Measurements from ENCODE around the gene SMARCAD1. TPM values are rescaled to one million over a fixed set of nuclear protein-coding genes. Genes with fewer than 3 reads are reported as not detected.
"Not testable (repeated sequence)": the region's sequence is repeated elsewhere in the genome, so short reads cannot be mapped to it uniquely, and the experiment has no call there.

The SMARCAD1 gene
- total RNA-seq, 2 experiments from 2014 or later: 28.5 to 28.6 TPM

DNA sequence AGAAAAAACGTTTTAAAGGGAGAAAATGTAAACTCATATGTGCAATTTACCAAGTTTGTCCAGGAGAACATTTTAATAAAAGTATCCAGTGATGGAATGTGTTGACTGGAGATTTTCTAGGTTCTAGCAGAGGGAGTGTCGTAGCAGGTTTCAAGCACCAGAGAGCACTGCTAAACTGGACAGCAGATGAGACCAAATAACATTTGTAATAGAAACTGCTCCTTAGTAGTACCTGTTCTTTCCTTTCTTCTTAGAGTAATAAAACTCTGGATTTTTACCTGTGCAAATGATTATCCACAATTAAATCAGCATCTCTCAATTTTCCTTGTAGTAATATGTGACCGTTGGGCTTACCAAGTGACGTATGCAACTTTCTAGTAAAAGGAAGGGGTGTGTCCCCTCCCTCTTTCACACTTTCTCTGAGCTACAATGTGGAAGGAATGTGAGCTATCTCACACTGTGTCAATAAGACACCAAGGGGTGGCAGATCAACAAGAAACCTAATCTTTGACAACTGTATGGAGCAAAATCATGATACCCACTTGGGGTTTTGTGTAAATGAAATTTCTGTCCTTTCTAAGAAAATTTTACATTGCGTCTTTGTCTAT is 125.4 kb downstream of the SMARCAD1 start:
- no peak overlapping the region for H3K4me3 Mint-ChIP-seq
- CTCF ChIA-PET: interaction anchor here (0.7 to 1.8 kb wide), 5 partner anchors 12 to 74 kb away, joined by 3 to 6 read pairs (median 3); no protein-coding TSS in a partner anchor
- peaks cover 3% of the 10 kb centered on the region for H3K27me3 Mint-ChIP-seq
- no peaks in the 10 kb centered on the region for H3K9me3 Mint-ChIP-seq
- no peaks in the 10 kb centered on the region for H3K4me1 Mint-ChIP-seq (ENCODE audit: low read depth)
- no peak overlapping the region for H3K27ac Mint-ChIP-seq
- no peaks in the 10 kb centered on the region for H3K36me3 Mint-ChIP-seq (ENCODE audit: low read depth)
- intact Hi-C loops (cut with micrococcal nuclease): no loop called here
- no peak for TF ChIP-seq CTCF (IDR thresholded peaks at IDR 0.05)
- ATAC-seq: no peak
- DNase-seq: no peak
- POLR2A ChIA-PET: no interaction called here

DNA sequence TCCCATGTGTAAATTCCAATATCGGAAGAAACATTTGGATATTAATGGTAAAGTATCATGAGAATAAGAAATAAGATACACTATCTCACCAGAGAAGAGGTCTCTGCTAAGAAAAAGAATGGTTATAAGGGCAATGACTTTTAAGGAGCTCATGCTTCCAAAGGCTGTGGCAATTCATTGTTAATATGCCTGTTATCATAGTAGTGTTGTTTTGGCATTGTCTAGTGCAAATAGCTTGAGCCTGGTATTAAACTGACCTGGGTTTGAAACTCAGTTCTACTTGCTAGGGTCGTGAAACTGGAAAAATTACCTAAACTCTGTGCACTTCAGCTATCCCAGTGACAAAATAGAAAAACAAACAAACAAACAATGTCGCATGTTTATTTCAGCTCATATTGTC is 126.2 kb downstream of the SMARCAD1 start:
- ATAC-seq (no peak), DNase-seq (no peak)
- no peak overlapping the region for H3K4me3 Mint-ChIP-seq
- H3K27me3 Mint-ChIP-seq: peaks cover 3% of the 10 kb centered on the region
- peaks cover 4% of the 10 kb centered on the region for H3K4me1 Mint-ChIP-seq (ENCODE audit: low read depth)
- TF ChIP-seq CTCF (IDR thresholded peaks at IDR 0.05): no peak
- H3K9me3 Mint-ChIP-seq: no peaks in the 10 kb centered on the region
- POLR2A ChIA-PET: no interaction called here
- CTCF ChIA-PET: interaction anchor here (0.7 to 1.8 kb wide), 5 partner anchors 11 to 73 kb away, joined by 3 to 6 read pairs (median 3); no protein-coding TSS in a partner anchor
- no peak overlapping the region for H3K27ac Mint-ChIP-seq
- intact Hi-C loops (cut with micrococcal nuclease): no loop called here
- H3K36me3 Mint-ChIP-seq (ENCODE audit: low read depth): no peaks in the 10 kb centered on the region

DNA sequence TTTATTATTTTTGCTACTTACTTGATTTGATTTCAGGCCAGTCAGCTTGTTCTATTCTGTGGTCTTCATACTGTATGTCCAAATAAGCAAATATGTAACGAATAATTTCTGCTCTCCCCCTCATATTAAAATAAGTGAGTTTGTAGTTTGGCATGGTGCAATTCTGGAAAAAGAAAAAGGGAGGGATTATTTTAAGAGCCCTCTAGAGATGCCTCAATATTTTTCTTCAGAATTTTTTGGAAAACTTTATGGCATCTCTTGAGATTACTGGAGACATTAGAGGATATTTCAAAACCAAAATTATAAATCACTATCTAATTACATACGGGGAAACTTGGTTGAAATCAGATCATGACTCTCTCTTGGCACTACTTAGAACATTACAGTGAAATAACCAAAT is 126.8 kb downstream of the SMARCAD1 start:
- no peak for TF ChIP-seq CTCF (IDR thresholded peaks at IDR 0.05)
- Mint-ChIP-seq H3K9me3 (no peaks in the 10 kb centered on the region), H3K36me3 (ENCODE audit: low read depth) (no peaks in the 10 kb centered on the region), H3K4me1 (ENCODE audit: low read depth) (peaks cover 9% of the 10 kb centered on the region), H3K27ac (no peak overlapping the region), H3K27me3 (peaks cover 3% of the 10 kb centered on the region), H3K4me3 (no peak overlapping the region)
- CTCF ChIA-PET: interaction anchor here (1.3 to 1.8 kb wide), 3 partner anchors 29 to 73 kb away, joined by 3 to 6 read pairs (median 4); no protein-coding TSS in a partner anchor
- intact Hi-C loops (cut with micrococcal nuclease): no loop called here
- DNase-seq (no peak), ATAC-seq (no peak)
- POLR2A ChIA-PET: no interaction called here

- no peak for ATAC-seq
- ChIA-PET POLR2A (no interaction called here), CTCF (interaction anchor here (1.8 kb wide), 1 partner anchor 54 kb away, joined by 6 read pairs; no protein-coding TSS in a partner anchor)
- intact Hi-C loops (cut with micrococcal nuclease): loop anchor here (5.0 kb wide), 1 partner anchor 103 kb away; no protein-coding TSS in a partner anchor
- DNase-seq: no peak
- peaks cover 1% of the 10 kb centered on the region for H3K27me3 Mint-ChIP-seq
- H3K9me3 Mint-ChIP-seq: no peaks in the 10 kb centered on the region
- H3K27ac Mint-ChIP-seq: no peak overlapping the region
- TF ChIP-seq CTCF (IDR thresholded peaks at IDR 0.05): no peak
- peaks cover 14% of the 10 kb centered on the region for H3K4me1 Mint-ChIP-seq (ENCODE audit: low read depth)
- no peak overlapping the region for H3K4me3 Mint-ChIP-seq
- H3K36me3 Mint-ChIP-seq (ENCODE audit: low read depth): no peaks in the 10 kb centered on the region
Measured at GRCh38 chr4:94334962-94335361, 127.3 kb downstream of the SMARCAD1 start.

DNA sequence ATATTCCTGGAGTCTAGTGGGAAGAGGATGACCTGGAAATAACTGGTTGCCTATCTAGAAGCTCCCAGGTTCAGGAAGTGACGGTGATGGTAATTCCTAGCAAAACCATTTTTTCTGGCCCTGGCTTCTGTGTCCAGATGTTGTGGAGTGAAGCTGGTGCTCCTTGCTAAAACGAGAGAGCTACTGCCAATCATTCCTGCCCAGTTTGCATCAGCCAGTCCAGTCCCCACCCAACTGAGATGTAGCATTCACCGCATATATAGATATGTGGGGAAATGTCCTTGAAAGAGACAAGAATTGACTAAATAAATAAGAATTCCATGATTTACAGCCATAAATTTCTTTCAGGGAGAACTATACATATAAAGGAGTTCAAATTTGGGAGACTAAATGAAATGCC is 128.6 kb downstream of the SMARCAD1 start:
- Mint-ChIP-seq H3K4me3 (no peak overlapping the region), H3K36me3 (ENCODE audit: low read depth) (no peaks in the 10 kb centered on the region), H3K4me1 (ENCODE audit: low read depth) (peaks cover 14% of the 10 kb centered on the region), H3K27me3 (no peaks in the 10 kb centered on the region), H3K9me3 (no peaks in the 10 kb centered on the region), H3K27ac (no peak overlapping the region)
- DNase-seq: no peak
- ATAC-seq: no peak
- POLR2A ChIA-PET: interaction anchor here (0.7 kb wide), 1 partner anchor 35 kb away, joined by 3 read pairs; no protein-coding TSS in a partner anchor
- CTCF ChIA-PET: interaction anchor here (1.1 kb wide), 1 partner anchor 71 kb away, joined by 3 read pairs; no protein-coding TSS in a partner anchor
- TF ChIP-seq CTCF (IDR thresholded peaks at IDR 0.05): no peak
- intact Hi-C loops (cut with micrococcal nuclease): loop anchor here (5.0 kb wide), 1 partner anchor 104 kb away; no protein-coding TSS in a partner anchor

DNA sequence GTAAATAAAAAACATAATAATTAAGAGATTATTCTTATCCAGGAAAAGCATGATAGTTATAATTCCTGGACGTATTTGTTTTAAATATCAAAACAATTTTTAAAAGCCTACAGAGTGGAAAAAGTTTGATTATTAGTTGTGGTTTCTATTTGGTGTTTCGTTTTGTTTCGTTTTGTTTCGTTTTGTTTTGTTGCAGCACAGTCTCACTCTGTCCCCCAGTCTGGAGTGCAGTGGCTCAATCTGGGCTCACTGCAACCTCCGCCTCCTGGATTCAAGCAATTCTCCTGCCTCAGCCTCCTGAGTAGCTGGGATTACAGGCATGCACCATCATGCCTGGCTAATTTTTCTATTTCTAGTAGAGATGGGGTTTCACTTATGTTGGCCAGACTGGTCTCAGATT is 129.1 kb downstream of the SMARCAD1 start:
- H3K4me1 Mint-ChIP-seq (ENCODE audit: low read depth): peaks cover 14% of the 10 kb centered on the region
- H3K36me3 Mint-ChIP-seq (ENCODE audit: low read depth); H3K27ac Mint-ChIP-seq; ATAC-seq; H3K4me3 Mint-ChIP-seq; H3K9me3 Mint-ChIP-seq; H3K27me3 Mint-ChIP-seq; DNase-seq: not testable (repeated sequence)
- POLR2A ChIA-PET: interaction anchor here (0.7 kb wide), 1 partner anchor 35 kb away, joined by 3 read pairs; no protein-coding TSS in a partner anchor
- intact Hi-C loops (cut with micrococcal nuclease): loop anchor here (5.0 kb wide), 1 partner anchor 104 kb away; no protein-coding TSS in a partner anchor
- CTCF ChIA-PET: interaction anchor here (1.1 kb wide), 1 partner anchor 70 kb away, joined by 3 read pairs; no protein-coding TSS in a partner anchor
